Nephron progenitor cell (in vitro differentiated cells): Measurements from ENCODE around the gene TBC1D25.
A peak's percentile ranks its signal among the peaks of the same experiment; 100 is the strongest.

Experiments used
- DNase-seq: peaks from one replicate; pipeline ENCODE4 v3.0.0; 2021
- H3K27ac Mint-ChIP-seq: 2 replicates; pipeline ENCODE4 v1.8.0; 2021; ENCODE audit warnings: mild to moderate bottlenecking, moderate library complexity, mixed read lengths
- H3K27me3 Mint-ChIP-seq: 2 replicates; pipeline ENCODE4 v1.8.0; 2021; ENCODE audit warnings: mild to moderate bottlenecking, low read depth, mixed read lengths; ENCODE audit not compliant: poor library complexity
- H3K36me3 Mint-ChIP-seq: 2 replicates; pipeline ENCODE4 v1.8.0; 2021; ENCODE audit warnings: low read depth, mixed read lengths
- H3K4me1 Mint-ChIP-seq: 2 replicates; pipeline ENCODE4 v1.8.0; 2021; ENCODE audit warnings: mixed read lengths
- H3K4me3 Mint-ChIP-seq: 2 replicates; pipeline ENCODE4 v1.8.0; 2021; ENCODE audit warnings: mild to moderate bottlenecking, moderate library complexity, mixed read lengths
- H3K9me3 Mint-ChIP-seq: 2 replicates; pipeline ENCODE4 v1.8.0; 2021; ENCODE audit warnings: mild to moderate bottlenecking, moderate library complexity, mixed read lengths
- CTCF ChIP-seq: fragments of 200-600 bp; sonication (generic); IDR thresholded peaks from 2 replicates; pipeline ENCODE4 v1.5.0; 2021; ENCODE audit warnings: antibody characterized with exemption

Gene TBC1D25

GRCh38 chrX:48493890-48494364, 45.6 kb upstream of the TBC1D25 start:
- peak; percentile 41 for DNase-seq
- H3K36me3 Mint-ChIP-seq: no peaks in the 10 kb centered on the region
- peak; percentile 41 for TF ChIP-seq CTCF
- peaks cover 13% of the 10 kb centered on the region for H3K27me3 Mint-ChIP-seq
- peaks cover 9% of the 10 kb centered on the region for H3K4me1 Mint-ChIP-seq
- no peak overlapping the region for H3K4me3 Mint-ChIP-seq
- no peak overlapping the region for H3K27ac Mint-ChIP-seq
- H3K9me3 Mint-ChIP-seq: peaks cover 69% of the 10 kb centered on the region

GRCh38 chrX:48496660-48497059, 42.9 kb upstream of the TBC1D25 start:
- H3K36me3 Mint-ChIP-seq: no peaks in the 10 kb centered on the region
- no peak overlapping the region for H3K4me3 Mint-ChIP-seq

GRCh38 chrX:48497871-48498270, 41.6 kb upstream of the TBC1D25 start:
- TF ChIP-seq CTCF: no peak
- H3K9me3 Mint-ChIP-seq: peaks cover 68% of the 10 kb centered on the region
- peaks cover 7% of the 10 kb centered on the region for H3K27me3 Mint-ChIP-seq
- H3K36me3 Mint-ChIP-seq: no peaks in the 10 kb centered on the region
- H3K27ac Mint-ChIP-seq: no peak overlapping the region
- no peak for DNase-seq
- no peak overlapping the region for H3K4me3 Mint-ChIP-seq
- H3K4me1 Mint-ChIP-seq: peaks cover 9% of the 10 kb centered on the region

More at GRCh38 chrX:48496660-48497059, 42.9 kb upstream of the TBC1D25 start:
- H3K27ac Mint-ChIP-seq: no peak overlapping the region
- H3K9me3 Mint-ChIP-seq: peaks cover 70% of the 10 kb centered on the region
- DNase-seq: no peak
- H3K4me1 Mint-ChIP-seq: peaks cover 9% of the 10 kb centered on the region
- TF ChIP-seq CTCF: no peak
- peaks cover 13% of the 10 kb centered on the region for H3K27me3 Mint-ChIP-seq

- no peak for DNase-seq
- Mint-ChIP-seq H3K9me3 (peaks cover 74% of the 10 kb centered on the region), H3K27ac (no peak overlapping the region), H3K4me1 (peaks cover 9% of the 10 kb centered on the region), H3K4me3 (no peak overlapping the region), H3K36me3 (no peaks in the 10 kb centered on the region), H3K27me3 (peaks cover 7% of the 10 kb centered on the region)
- TF ChIP-seq CTCF: no peak
These were observed 41.1 kb upstream of the TBC1D25 start for GRCh38 chrX:48498374-48498809.

- Mint-ChIP-seq H3K4me3 (no peak overlapping the region), H3K27me3 (peaks cover 6% of the 10 kb centered on the region), H3K9me3 (peaks cover 52% of the 10 kb centered on the region), H3K4me1 (peaks cover under 1% of the 10 kb centered on the region), H3K36me3 (no peaks in the 10 kb centered on the region), H3K27ac (no peak overlapping the region)
- no peak for TF ChIP-seq CTCF
- no peak for DNase-seq
These were observed 35.3 kb upstream of the TBC1D25 start for GRCh38 chrX:48504261-48504660.

- H3K9me3 Mint-ChIP-seq: peaks cover 56% of the 10 kb centered on the region
- peaks cover 8% of the 10 kb centered on the region for H3K4me1 Mint-ChIP-seq
- no peak overlapping the region for H3K4me3 Mint-ChIP-seq
- peaks cover 11% of the 10 kb centered on the region for H3K27me3 Mint-ChIP-seq
- H3K36me3 Mint-ChIP-seq: no peaks in the 10 kb centered on the region
- H3K27ac Mint-ChIP-seq: no peak overlapping the region
- DNase-seq: no peak
- TF ChIP-seq CTCF: no peak
These were observed 34.0 kb upstream of the TBC1D25 start for GRCh38 chrX:48505481-48505880.
